Activated naive CD8-positive, alpha-beta T cell treated with anti-CD3 and anti-CD28 coated beads, Interleukin-2, amount 50 U/mL, for 24 hours (primary cell): Measurements from ENCODE around the gene PEX16.
"Not testable (repeated sequence)": the region's sequence is repeated elsewhere in the genome, so short reads cannot be mapped to it uniquely, and the experiment has no call there.

Experiments used
- ATAC-seq: fragments of 150-1000 bp; cut with Tn5 transposase; one replicate; pipeline ENCODE4 v1.10.0; 2021
- DNase-seq: peaks from one replicate; pipeline ENCODE4 v3.0.0; 2021
- H3K27ac Mint-ChIP-seq: one replicate; pipeline ENCODE4 v1.8.0; 2021; ENCODE audit warnings: mild to moderate bottlenecking, mixed read lengths
- H3K27me3 Mint-ChIP-seq: one replicate; pipeline ENCODE4 v1.8.0; 2021; ENCODE audit warnings: mixed read lengths
- H3K36me3 Mint-ChIP-seq: one replicate; pipeline ENCODE4 v1.8.0; 2021; ENCODE audit warnings: low read depth, mixed read lengths
- H3K4me1 Mint-ChIP-seq: one replicate; pipeline ENCODE4 v1.8.0; 2021; ENCODE audit warnings: mixed read lengths
- H3K4me3 Mint-ChIP-seq: one replicate; pipeline ENCODE4 v1.8.0; 2021; ENCODE audit warnings: mild to moderate bottlenecking, moderate library complexity, mixed read lengths
- H3K9me3 Mint-ChIP-seq: one replicate; pipeline ENCODE4 v1.8.0; 2021; ENCODE audit warnings: mixed read lengths

Gene PEX16

DNA sequence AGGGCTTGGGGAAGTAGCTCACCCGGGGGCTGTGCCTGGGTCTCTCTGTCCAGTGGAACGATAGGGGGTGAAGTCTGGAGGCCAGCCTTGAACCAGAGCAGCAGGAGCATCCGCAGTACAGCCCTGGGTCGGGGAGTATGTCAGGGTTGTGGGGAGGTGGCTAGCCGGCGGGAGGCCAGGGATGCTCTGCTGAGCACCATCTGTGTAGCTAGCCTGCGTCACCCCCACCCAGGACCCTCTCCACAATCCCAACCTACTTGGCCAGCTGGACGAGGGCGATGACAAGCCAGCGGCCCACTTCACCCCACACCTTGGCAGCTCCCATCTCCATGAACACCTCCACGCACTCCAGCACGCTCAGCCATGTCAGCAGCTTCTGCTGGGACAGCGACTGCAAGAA is 2.2 kb downstream of the PEX16 start:
- Mint-ChIP-seq H3K9me3 (no peaks in the 10 kb centered on the region), H3K27me3 (no peaks in the 10 kb centered on the region), H3K27ac (no peak overlapping the region), H3K4me1 (peaks cover 31% of the 10 kb centered on the region), H3K4me3 (no peak overlapping the region), H3K36me3 (peaks cover 12% of the 10 kb centered on the region)
- ATAC-seq (no peak), DNase-seq (no peak)

- Mint-ChIP-seq H3K9me3 (no peaks in the 10 kb centered on the region), H3K4me3 (no peak overlapping the region), H3K27me3 (no peaks in the 10 kb centered on the region), H3K36me3 (peaks cover 12% of the 10 kb centered on the region), H3K27ac (no peak overlapping the region), H3K4me1 (peaks cover 28% of the 10 kb centered on the region)
- DNase-seq: no peak
- ATAC-seq: no peak
Observed at GRCh38 chr11:45913942-45914635, 3.6 kb downstream of the PEX16 start.

GRCh38 chr11:45913514-45913913 is 4.2 kb downstream of the PEX16 start:
- Mint-ChIP-seq H3K9me3 (no peaks in the 10 kb centered on the region), H3K27ac (no peak overlapping the region), H3K36me3 (peaks cover 12% of the 10 kb centered on the region), H3K4me1 (peaks cover 22% of the 10 kb centered on the region), H3K4me3 (no peak overlapping the region), H3K27me3 (no peaks in the 10 kb centered on the region)
- ATAC-seq (no peak), DNase-seq (no peak)

DNA sequence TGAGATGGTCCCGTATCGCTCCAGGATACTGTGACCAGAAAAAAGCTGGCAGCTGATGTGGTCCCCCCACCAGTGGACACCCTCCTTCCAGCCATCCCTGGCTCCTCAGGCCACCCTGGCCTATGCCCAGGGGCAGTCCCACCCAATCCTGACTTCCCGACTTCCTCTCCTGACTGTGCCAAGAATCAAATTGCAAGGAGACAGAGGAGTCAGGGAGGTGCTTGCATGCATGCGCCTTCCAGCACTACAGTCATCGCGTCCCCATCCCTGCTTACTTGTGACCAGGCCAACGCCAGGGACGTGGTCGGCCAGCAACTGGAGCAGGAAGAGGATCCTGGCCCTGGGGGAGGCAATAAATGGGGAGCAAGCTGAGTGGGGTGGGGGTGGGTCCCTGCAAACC is 7.1 kb downstream of the PEX16 start:
- Mint-ChIP-seq H3K27me3 (no peaks in the 10 kb centered on the region), H3K4me1 (peaks cover 8% of the 10 kb centered on the region), H3K27ac (no peak overlapping the region), H3K36me3 (peaks cover 7% of the 10 kb centered on the region), H3K4me3 (no peak overlapping the region), H3K9me3 (no peaks in the 10 kb centered on the region)
- DNase-seq (no peak), ATAC-seq (no peak)

DNA sequence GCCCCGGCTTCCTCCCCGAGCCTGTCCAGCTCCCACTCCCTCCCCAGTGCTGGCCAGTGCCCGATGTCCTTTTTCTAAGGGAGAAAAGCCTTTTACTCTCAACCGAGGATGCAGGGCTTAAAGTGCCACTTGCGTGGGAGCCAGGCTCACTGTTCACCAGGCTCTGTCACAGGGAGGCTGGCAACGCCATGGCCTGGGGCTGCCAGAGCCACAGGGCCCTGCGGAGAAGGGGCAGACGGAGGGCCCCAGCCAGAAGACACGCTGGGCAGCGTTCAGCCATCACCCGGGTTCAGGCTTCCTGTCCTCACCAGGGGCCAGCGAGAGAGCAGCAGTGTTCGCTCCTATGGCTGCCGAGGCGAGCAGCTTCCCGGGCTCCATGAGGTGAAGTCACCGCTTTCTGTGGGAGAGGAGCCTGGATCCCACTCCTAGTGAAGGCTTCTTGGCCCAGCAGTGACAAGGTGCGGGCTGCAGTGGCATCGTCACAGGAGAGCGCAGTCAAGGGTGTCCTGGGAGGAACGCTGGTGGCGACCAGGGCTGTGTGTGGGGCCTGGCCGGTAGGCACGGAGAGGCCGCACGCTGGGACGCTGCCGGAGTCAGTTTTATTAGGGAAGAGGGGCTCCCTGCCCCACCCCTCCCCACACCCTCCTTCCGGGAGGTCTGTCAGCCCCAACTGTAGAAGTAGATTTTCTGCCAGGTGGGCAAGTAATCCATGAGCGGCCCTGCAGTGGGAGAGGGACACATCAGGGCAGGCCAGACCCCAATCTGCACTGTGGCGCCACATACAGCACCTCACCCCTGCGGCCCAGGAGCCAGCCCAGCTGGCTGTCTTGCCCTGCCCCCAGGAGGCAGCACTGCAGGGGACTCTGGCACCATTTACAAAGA is 7.8 kb downstream of the PEX16 start:
- no peaks in the 10 kb centered on the region for H3K27me3 Mint-ChIP-seq
- H3K27ac Mint-ChIP-seq: no peak overlapping the region
- H3K4me3 Mint-ChIP-seq: no peak overlapping the region
- ATAC-seq (no peak), DNase-seq (no peak)
- H3K4me1 Mint-ChIP-seq: peaks cover 9% of the 10 kb centered on the region
- H3K9me3 Mint-ChIP-seq: no peaks in the 10 kb centered on the region
- peaks cover 7% of the 10 kb centered on the region for H3K36me3 Mint-ChIP-seq

GRCh38 chr11:45907911-45908370 is 9.7 kb downstream of the PEX16 start:
- no peaks in the 10 kb centered on the region for H3K9me3 Mint-ChIP-seq
- no peak for DNase-seq

DNA sequence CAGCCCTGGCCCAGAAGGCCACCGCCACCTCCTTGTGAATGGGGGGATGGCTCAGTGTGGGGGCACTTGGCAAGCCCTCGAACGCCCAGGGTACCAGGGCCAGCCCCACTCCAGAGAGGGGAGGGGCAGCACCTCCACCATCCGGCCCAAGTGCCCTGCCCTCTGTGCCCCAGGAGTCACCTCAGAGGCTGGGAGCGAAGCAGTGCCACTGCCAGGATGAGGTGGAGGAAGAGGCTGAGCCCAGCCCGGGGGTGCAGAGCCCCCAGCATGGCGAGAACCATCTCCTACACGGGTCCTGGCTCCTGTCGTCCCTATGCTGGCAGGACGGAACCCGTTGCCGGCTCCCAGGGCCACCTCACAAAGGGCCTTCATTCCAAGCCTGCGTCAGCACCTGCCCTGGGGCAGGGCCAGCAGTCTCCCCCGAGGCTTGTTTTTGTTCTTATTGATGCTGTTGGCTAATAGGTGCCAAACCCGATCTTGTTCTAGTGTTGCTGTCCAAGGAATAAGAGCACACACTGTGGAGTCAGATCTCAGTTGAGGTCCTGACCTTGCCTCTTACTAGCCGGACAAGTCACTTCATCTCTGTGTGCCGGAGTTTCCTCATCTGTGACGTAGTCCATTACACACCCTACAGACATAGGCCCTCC is 10.6 kb downstream of the PEX16 start, which contains the start of gene FREY1:
FREY1 (minus strand) TSS at position 307 of the 647 bp plus-strand sequence; CDS start at position 281, 26 bp downstream.
- no peak within 1 kb of the TSS for H3K4me3 Mint-ChIP-seq
- H3K27me3 Mint-ChIP-seq: no peaks in the 10 kb centered on the region
- H3K36me3 Mint-ChIP-seq: peaks cover 5% of the 10 kb centered on the region
- no peak within 1 kb of the TSS for H3K27ac Mint-ChIP-seq
- H3K4me1 Mint-ChIP-seq: peaks cover 7% of the 10 kb centered on the region
- H3K9me3 Mint-ChIP-seq: no peaks in the 10 kb centered on the region
- DNase-seq: no peak
- no peak for ATAC-seq

More at GRCh38 chr11:45907911-45908370, 9.7 kb downstream of the PEX16 start:
- Mint-ChIP-seq H3K4me3 (no peak overlapping the region), H3K4me1 (peaks cover 7% of the 10 kb centered on the region), H3K27ac (no peak overlapping the region), H3K27me3 (no peaks in the 10 kb centered on the region), H3K36me3 (peaks cover 5% of the 10 kb centered on the region)
- no peak for ATAC-seq

DNA sequence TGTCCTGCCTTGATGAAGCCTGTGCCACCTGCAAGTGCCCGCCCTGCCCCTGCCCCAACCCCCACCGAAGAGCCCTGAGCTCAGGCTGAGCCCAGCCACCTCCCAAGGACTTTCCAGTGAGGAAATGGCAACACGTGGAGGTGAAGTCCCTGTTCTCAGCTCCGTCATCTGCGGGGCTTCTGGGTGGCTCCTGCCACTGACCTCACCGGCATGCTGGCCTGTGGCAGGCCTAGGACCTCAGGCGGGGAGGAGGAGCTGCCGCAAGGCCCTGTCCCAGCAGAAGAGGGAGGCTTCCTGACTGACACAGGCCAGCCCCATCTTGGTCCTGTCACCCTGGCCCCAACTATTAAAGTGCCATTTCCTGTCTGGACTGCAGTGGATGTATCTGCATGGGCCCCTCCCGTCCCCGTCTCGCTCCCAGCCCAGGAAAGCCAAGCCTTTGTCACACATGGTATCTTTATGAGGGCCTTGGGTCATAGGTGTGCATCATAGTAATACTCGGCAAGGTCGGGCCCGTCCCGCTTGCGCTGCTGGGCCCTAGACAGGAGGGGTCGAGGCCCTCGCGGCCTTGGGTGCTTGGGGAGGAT is 11.5 kb downstream of the PEX16 start:
- Mint-ChIP-seq H3K36me3 (peaks cover 1% of the 10 kb centered on the region), H3K9me3 (no peaks in the 10 kb centered on the region), H3K27ac (no peak overlapping the region), H3K4me3 (no peak overlapping the region), H3K4me1 (peaks cover 7% of the 10 kb centered on the region), H3K27me3 (no peaks in the 10 kb centered on the region)
- no peak for DNase-seq
- ATAC-seq: no peak

DNA sequence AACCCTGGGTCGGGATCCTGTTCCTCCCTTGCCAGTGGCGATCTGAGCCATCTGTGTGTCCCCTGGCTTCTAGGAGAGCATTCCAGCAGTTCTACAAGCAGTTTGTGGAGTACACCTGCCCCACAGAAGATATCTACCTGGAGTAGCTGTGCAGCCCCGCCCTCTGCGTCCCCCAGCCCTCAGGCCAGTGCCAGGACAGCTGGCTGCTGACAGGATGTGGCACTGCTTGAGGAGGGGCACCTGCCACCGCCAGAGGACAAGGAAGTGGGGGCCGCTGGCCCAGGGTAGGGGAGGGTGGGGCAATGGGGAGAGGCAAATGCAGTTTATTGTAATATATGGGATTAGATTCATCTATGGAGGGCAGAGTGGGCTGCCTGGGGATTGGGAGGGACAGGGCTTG is 12.1 kb downstream of the PEX16 start:
- not testable (repeated sequence) for H3K9me3 Mint-ChIP-seq, H3K27me3 Mint-ChIP-seq, H3K36me3 Mint-ChIP-seq, ATAC-seq, H3K27ac Mint-ChIP-seq, H3K4me1 Mint-ChIP-seq, H3K4me3 Mint-ChIP-seq, DNase-seq

- H3K9me3 Mint-ChIP-seq: no peaks in the 10 kb centered on the region
- H3K4me3 Mint-ChIP-seq: no peak overlapping the region
- H3K27me3 Mint-ChIP-seq: peaks cover 7% of the 10 kb centered on the region
- no peaks in the 10 kb centered on the region for H3K36me3 Mint-ChIP-seq
- H3K27ac Mint-ChIP-seq: no peak overlapping the region
- ATAC-seq (no peak), DNase-seq (no peak)
- peaks cover 7% of the 10 kb centered on the region for H3K4me1 Mint-ChIP-seq
Observed at GRCh38 chr11:45905095-45905494, 12.6 kb downstream of the PEX16 start.

GRCh38 chr11:45904309-45904915 is 13.3 kb downstream of the PEX16 start:
- Mint-ChIP-seq H3K4me1 (peaks cover 7% of the 10 kb centered on the region), H3K36me3 (no peaks in the 10 kb centered on the region), H3K4me3 (no peak overlapping the region), H3K27ac (no peak overlapping the region), H3K9me3 (no peaks in the 10 kb centered on the region), H3K27me3 (peaks cover 7% of the 10 kb centered on the region)
- DNase-seq (no peak), ATAC-seq (no peak)

- Mint-ChIP-seq H3K4me1 (peaks cover 10% of the 10 kb centered on the region), H3K9me3 (no peaks in the 10 kb centered on the region), H3K4me3 (no peak overlapping the region), H3K27me3 (peaks cover 14% of the 10 kb centered on the region), H3K27ac (no peak overlapping the region), H3K36me3 (no peaks in the 10 kb centered on the region)
- DNase-seq: no peak
- no peak for ATAC-seq
Observed at GRCh38 chr11:45902452-45903380, 15.0 kb downstream of the PEX16 start.

GRCh38 chr11:45901626-45902025 is 16.1 kb downstream of the PEX16 start:
- no peak for DNase-seq
- Mint-ChIP-seq H3K36me3 (no peaks in the 10 kb centered on the region), H3K4me1 (peaks cover 10% of the 10 kb centered on the region), H3K27me3 (peaks cover 14% of the 10 kb centered on the region), H3K4me3 (no peak overlapping the region), H3K27ac (no peak overlapping the region), H3K9me3 (no peaks in the 10 kb centered on the region)
- no peak for ATAC-seq
